Neuronal stem cell (in vitro differentiated cells): ENCODE results near the gene NLGN2.

Source experiments
- DNase-seq: peaks from one replicate; pipeline ENCODE4 v3.0.0-alpha.2; 2013; ENCODE audit warnings: low spot score
- H2AFZ ChIP-seq: one replicate; pipeline ENCODE4 v1.6.1; 2013; ENCODE audit warnings: mild to moderate bottlenecking, low read length, inconsistent platforms
- H2AK5ac ChIP-seq: 2 replicates; pipeline ENCODE4 v1.6.1; 2013; ENCODE audit warnings: low read depth, mild to moderate bottlenecking, inconsistent platforms, low read length, moderate library complexity, mixed read lengths
- H2BK120ac ChIP-seq: 2 replicates; pipeline ENCODE4 v1.6.1; 2013; ENCODE audit warnings: low read depth, mild to moderate bottlenecking, inconsistent platforms, low read length, moderate library complexity, mixed read lengths
- H2BK12ac ChIP-seq: one replicate; pipeline ENCODE4 v1.6.1; 2013; ENCODE audit warnings: low read length, inconsistent platforms
- H2BK15ac ChIP-seq: 2 replicates; pipeline ENCODE4 v1.6.1; 2013; ENCODE audit warnings: mild to moderate bottlenecking, low read length, inconsistent platforms, mixed read lengths
- H2BK5ac ChIP-seq: one replicate; pipeline ENCODE4 v1.6.1; 2013; ENCODE audit warnings: inconsistent platforms, mild to moderate bottlenecking, low read length, moderate library complexity
- H3K14ac ChIP-seq: one replicate; pipeline ENCODE4 v1.6.1; 2013; ENCODE audit warnings: low read length, inconsistent platforms
- H3K18ac ChIP-seq: 2 replicates; pipeline ENCODE4 v1.6.1; 2013; ENCODE audit warnings: low read length, inconsistent platforms
- H3K23ac ChIP-seq: 2 replicates; pipeline ENCODE4 v1.6.1; 2013; ENCODE audit warnings: low read depth, mild to moderate bottlenecking, mixed read lengths, low read length, inconsistent platforms; ENCODE audit not compliant: poor library complexity
- H3K27ac ChIP-seq: replicated peaks from 3 replicates; pipeline ENCODE4 v1.5.1; 2013; ENCODE audit warnings: low read length, inconsistent platforms
- H3K27me3 ChIP-seq, 3 experiments: 2 replicates each; pipeline ENCODE4 v1.6.1; 2013; ENCODE audit warnings: low read length in 3 of 3, mild to moderate bottlenecking in 2 of 3, inconsistent platforms in 1 of 3, low read depth in 1 of 3, mixed read lengths in 1 of 3, moderate library complexity in 1 of 3; ENCODE audit not compliant: control insufficient read depth in 3 of 3, insufficient read depth in 3 of 3
- H3K36me3 ChIP-seq, 2 donors: replicated peaks in 1 of 2; 2 replicates each; pipeline ENCODE4 v1.6.1; 2013; ENCODE audit warnings: low read length in 2 of 2; ENCODE audit not compliant: control insufficient read depth in 2 of 2, insufficient read depth in 2 of 2
- H3K4ac ChIP-seq: 2 replicates; pipeline ENCODE4 v1.6.1; 2013; ENCODE audit warnings: inconsistent platforms, mild to moderate bottlenecking, low read length, moderate library complexity
- H3K4me1 ChIP-seq, 2 donors: 1 replicate in 1 of 2; 2 replicates in 1 of 2; pipeline ENCODE4 v1.6.1; 2013; ENCODE audit warnings: low read length in 2 of 2, low read depth in 1 of 2; ENCODE audit not compliant: control insufficient read depth in 2 of 2, insufficient read depth in 1 of 2
- H3K4me2 ChIP-seq: one replicate; pipeline ENCODE4 v1.6.1; 2013; ENCODE audit warnings: mild to moderate bottlenecking, low read length, inconsistent platforms; ENCODE audit not compliant: insufficient read depth, poor library complexity, severe bottlenecking
- H3K4me3 ChIP-seq, 2 donors: 2 replicates each; pipeline ENCODE4 v1.5.1; 2013; ENCODE audit warnings: low read length in 2 of 2, mild to moderate bottlenecking in 2 of 2, inconsistent platforms in 1 of 2, moderate library complexity in 1 of 2
- H3K79me1 ChIP-seq: one replicate; pipeline ENCODE4 v1.6.1; 2013; ENCODE audit warnings: low read depth, mild to moderate bottlenecking, inconsistent platforms, low read length, moderate library complexity
- H3K9ac ChIP-seq: one replicate; pipeline ENCODE4 v1.6.1; 2013; ENCODE audit warnings: mild to moderate bottlenecking, low read depth, low read length, inconsistent platforms; ENCODE audit not compliant: poor library complexity
- H3K9me3 ChIP-seq, 2 donors: replicated peaks in 1 of 2; 2 replicates each; pipeline versions ENCODE3 to v1.6.1; 2013; ENCODE audit warnings: low read length in 2 of 2, mild to moderate bottlenecking in 2 of 2, inconsistent platforms in 1 of 2, low read depth in 1 of 2, mixed read lengths in 1 of 2, moderate library complexity in 1 of 2; ENCODE audit not compliant: control insufficient read depth in 2 of 2, insufficient read depth in 1 of 2
- H4K8ac ChIP-seq: one replicate; pipeline ENCODE4 v1.6.1; 2013; ENCODE audit warnings: low read depth, mild to moderate bottlenecking, inconsistent platforms, low read length, moderate library complexity
- H4K91ac ChIP-seq: one replicate; pipeline ENCODE4 v1.6.1; 2013; ENCODE audit warnings: low read length, low read depth, mild to moderate bottlenecking, inconsistent platforms; ENCODE audit not compliant: poor library complexity
- WGBS, 2 donors: extraction: QIAGEN DNeasy Blood & Tissue Kit; methylation state at CpG; one replicate each; pipeline ENCODE4 v1.1.7; 2013; ENCODE audit warnings: missing lambda C conversion rate in 2 of 2, mixed read lengths in 1 of 2; ENCODE audit not compliant: insufficient read length in 2 of 2, insufficient replicate concordance in 1 of 2; ENCODE audit errors: extremely low coverage in 2 of 2; 5-methylcytosine and 5-hydroxymethylcytosine counted together

Gene NLGN2

GRCh38 chr17:7419819-7420610 lies 12.4 kb downstream of the NLGN2 start, which contains the start of gene SPEM1:
Gene SPEM1 (plus strand): TSS chr17:7420324. CDS start chr17:7420385, 61 bp downstream.
- peak within 1 kb of the TSS; percentile 65 for H2BK12ac ChIP-seq
- H3K9me3 ChIP-seq = no peaks in the 10 kb centered on the region
- H2BK5ac ChIP-seq = peak within 1 kb of the TSS; percentile 71
- peak within 1 kb of the TSS; percentile 32 for H4K91ac ChIP-seq
- no peak within 1 kb of the TSS for H4K8ac ChIP-seq
- H3K14ac ChIP-seq = peak within 1 kb of the TSS; percentile 96
- peak within 1 kb of the TSS; percentile 99 for H3K18ac ChIP-seq
- peaks cover 26 to 38% of the 10 kb centered on the region in 2 donors for H3K4me1 ChIP-seq
- WGBS, 2 donors = no CpG with 5 or more reads among the region's 17 CpGs
- H3K9ac ChIP-seq = peak within 1 kb of the TSS; percentile 84
- peak; percentile 87 for DNase-seq
- peaks cover 22 to 37% of the 10 kb centered on the region in 2 donors for H3K36me3 ChIP-seq
- peak within 1 kb of the TSS; percentile 13 for H2BK15ac ChIP-seq
- H3K23ac ChIP-seq = peak within 1 kb of the TSS; percentile 52
- H2AK5ac ChIP-seq = peak within 1 kb of the TSS; percentile 95
- peak within 1 kb of the TSS; percentile 51 for H3K27ac ChIP-seq
- no peak within 1 kb of the TSS for H2AFZ ChIP-seq
- no peak within 1 kb of the TSS for H3K4me3 ChIP-seq
- peak within 1 kb of the TSS; percentile 41 for H3K4me2 ChIP-seq
- H3K4ac ChIP-seq = peak within 1 kb of the TSS; percentile 94
- H2BK120ac ChIP-seq = peak within 1 kb of the TSS; percentile 6
- H3K27me3 ChIP-seq = no peaks in the 10 kb centered on the region
- peaks cover 4% of the 10 kb centered on the region for H3K79me1 ChIP-seq

DNA sequence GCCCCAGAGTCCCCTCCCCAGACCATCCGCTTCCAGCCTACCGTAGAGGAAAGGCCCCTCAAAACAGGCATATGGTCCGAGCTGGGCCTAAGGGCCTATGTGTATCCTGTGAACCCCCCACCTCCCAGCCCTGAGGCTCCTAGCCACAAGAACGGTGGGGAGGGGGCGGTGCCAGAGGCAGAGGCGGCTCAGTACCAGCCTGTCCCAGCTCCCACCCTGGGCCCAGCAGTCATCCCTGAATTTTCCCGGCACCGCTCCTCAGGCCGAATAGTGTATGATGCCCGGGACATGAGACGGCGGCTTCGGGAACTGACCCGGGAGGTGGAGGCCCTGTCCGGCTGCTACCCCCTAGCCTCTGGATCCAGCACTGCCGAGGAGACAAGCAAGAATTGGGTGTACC lies 13.5 kb downstream of the NLGN2 start:
- peaks cover 12 to 25% of the 10 kb centered on the region in 2 donors for H3K36me3 ChIP-seq
- no peak overlapping the region for H2BK5ac ChIP-seq
- H3K9ac ChIP-seq = no peak overlapping the region
- H3K9me3 ChIP-seq = no peaks in the 10 kb centered on the region
- H3K27me3 ChIP-seq = no peaks in the 10 kb centered on the region
- H2BK120ac ChIP-seq = peak overlapping the region; percentile 6
- H4K8ac ChIP-seq = no peak overlapping the region
- WGBS, 2 donors = no CpG with 5 or more reads among the region's 16 CpGs
- H3K79me1 ChIP-seq = peaks cover under 1% of the 10 kb centered on the region
- DNase-seq = no peak
- H3K18ac ChIP-seq = peak overlapping the region; percentile 15
- no peak overlapping the region for H3K27ac ChIP-seq
- no peak overlapping the region for H2AFZ ChIP-seq
- H3K4me2 ChIP-seq = no peak overlapping the region
- H4K91ac ChIP-seq = peak overlapping the region; percentile 9
- H2AK5ac ChIP-seq = peak overlapping the region; percentile 95
- peak overlapping the region; percentile 19 for H2BK12ac ChIP-seq
- peak overlapping the region; percentile 13 for H2BK15ac ChIP-seq
- no peak overlapping the region for H3K4me3 ChIP-seq
- H3K23ac ChIP-seq = peak overlapping the region; percentile 6
- H3K14ac ChIP-seq = no peak overlapping the region
- peaks cover 26 to 38% of the 10 kb centered on the region in 2 donors for H3K4me1 ChIP-seq
- H3K4ac ChIP-seq = no peak overlapping the region

- Histone ChIP-seq H3K14ac (no peak overlapping the region), H3K9me3 (no peaks in the 10 kb centered on the region), H2BK5ac (no peak overlapping the region), H3K23ac (no peak overlapping the region), H2AK5ac (no peak overlapping the region), H4K91ac (no peak overlapping the region), H3K9ac (no peak overlapping the region), H2BK120ac (no peak overlapping the region), H3K4me3 (no peak overlapping the region), H2AFZ (no peak overlapping the region), H3K36me3 (peaks cover 0 to 3% of the 10 kb centered on the region in 2 donors), H4K8ac (no peak overlapping the region), H3K4ac (no peak overlapping the region), H3K4me2 (no peak overlapping the region), H3K27ac (no peak overlapping the region), H3K18ac (no peak overlapping the region), H2BK15ac (no peak overlapping the region), H3K79me1 (peaks cover 3% of the 10 kb centered on the region), H3K4me1 (peaks cover 20 to 28% of the 10 kb centered on the region in 2 donors), H3K27me3 (no peaks in the 10 kb centered on the region), H2BK12ac (no peak overlapping the region)
- WGBS, 2 donors = no CpG with 5 or more reads among the region's 4 CpGs
- no peak for DNase-seq
These were observed 16.0 kb downstream of the NLGN2 start for GRCh38 chr17:7423679-7424078.

DNA sequence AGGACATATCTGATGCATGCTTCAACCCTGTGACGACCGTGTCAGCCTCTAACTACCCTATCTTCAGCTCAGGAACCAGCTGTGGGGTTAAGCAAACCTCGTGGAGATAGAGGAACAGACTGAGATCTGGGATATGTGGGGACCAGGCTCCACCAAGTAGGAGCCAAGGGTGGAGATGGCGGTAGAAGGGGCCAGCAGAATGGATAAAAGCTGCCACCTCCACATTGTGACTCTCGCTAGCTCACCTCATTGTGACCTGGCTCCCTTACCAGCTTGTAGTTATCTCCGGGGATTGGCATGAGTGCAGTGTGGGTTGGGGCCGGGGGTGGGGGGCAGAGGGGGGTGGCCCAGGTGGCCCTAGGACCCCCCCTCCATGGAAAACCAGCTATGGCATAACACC lies 17.7 kb downstream of the NLGN2 start, which contains the start of gene SPEM2:
SPEM2 (plus strand) TSS at position 301 of the 400 bp plus-strand sequence; CDS start at position 374, 73 bp downstream.
- Histone ChIP-seq H2BK15ac (peak within 1 kb of the TSS; percentile 87), H2AK5ac (peak within 1 kb of the TSS; percentile 70), H3K27ac (no peak within 1 kb of the TSS), H3K27me3 (no peaks in the 10 kb centered on the region), H2BK120ac (no peak within 1 kb of the TSS), H2BK5ac (peak within 1 kb of the TSS; percentile 39), H3K36me3 (no peaks in the 10 kb centered on the region), H3K4ac (no peak within 1 kb of the TSS), H3K79me1 (peaks cover 3% of the 10 kb centered on the region), H3K4me1 (peaks cover 6 to 13% of the 10 kb centered on the region in 2 donors), H4K8ac (no peak within 1 kb of the TSS), H2AFZ (no peak within 1 kb of the TSS), H3K4me2 (no peak within 1 kb of the TSS), H3K18ac (peak within 1 kb of the TSS; percentile 38), H3K9me3 (no peaks in the 10 kb centered on the region), H3K4me3 (peak within 1 kb of the TSS in 1 of 2 donors; percentile 35), H3K9ac (no peak within 1 kb of the TSS), H3K23ac (peak within 1 kb of the TSS; percentile 55), H4K91ac (no peak within 1 kb of the TSS), H3K14ac (peak within 1 kb of the TSS; percentile 56), H2BK12ac (no peak within 1 kb of the TSS)
- no CpG with 5 or more reads among the region's 7 CpGs for WGBS, 2 donors
- DNase-seq = no peak
